22Rv1 (cell line): ENCODE results near the gene RPN2.
A peak's percentile ranks its signal among the peaks of the same experiment; 100 is the strongest.

Source experiments
- H3K27ac ChIP-seq: fragments of 450-650 bp; 2 replicates; pipeline ENCODE4 v1.5.1; 2017
- ZFX ChIP-seq: fragments of 450-650 bp; IDR thresholded peaks from 2 replicates; pipeline ENCODE4 v1.6.1; 2017; ENCODE audit warnings: antibody characterized with exemption, borderline replicate concordance
- TF ChIP-seq, protein P1 (sequence below): fragments of 450-650 bp; IDR thresholded peaks from 2 replicates; pipeline ENCODE4 v1.5.1; 2017; ENCODE audit warnings: mild to moderate bottlenecking

RPN2 gene

DNA sequence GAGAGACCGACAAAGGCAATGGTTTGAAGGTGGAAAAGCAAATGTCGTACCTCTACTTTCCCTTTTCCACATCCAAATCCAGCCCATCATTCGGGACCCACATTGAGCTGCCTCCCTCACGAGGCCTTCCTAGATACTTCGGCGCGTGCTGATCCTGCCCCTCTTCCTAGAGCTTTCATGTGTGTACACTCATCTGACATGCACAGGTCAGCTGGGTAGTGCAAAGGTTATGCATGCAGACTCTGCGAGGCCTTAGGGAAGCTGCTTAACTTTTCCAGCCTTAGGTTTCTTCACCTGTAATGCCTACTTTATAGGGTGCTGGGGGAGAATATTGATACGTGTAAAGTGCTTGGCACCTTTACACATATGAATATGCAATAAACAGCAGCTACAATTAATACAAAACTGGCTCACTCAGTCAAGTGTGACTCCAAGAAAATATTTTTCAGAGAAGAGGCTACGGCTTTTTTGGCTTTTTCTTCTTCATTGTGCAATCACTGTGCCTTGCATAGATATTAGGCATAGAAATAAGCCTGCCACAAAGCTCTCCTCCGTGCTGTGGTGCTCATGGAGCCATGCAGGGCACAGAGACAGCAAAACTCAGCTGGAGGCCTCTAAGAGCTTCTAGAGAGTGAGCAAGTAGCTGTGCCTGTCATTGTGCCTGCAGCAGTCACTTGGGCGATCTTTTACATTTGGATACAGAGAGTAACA lies 106.7 kb downstream of the RPN2 start:
- H3K27ac ChIP-seq: no peak overlapping the region
- TF ChIP-seq, protein P1, sequence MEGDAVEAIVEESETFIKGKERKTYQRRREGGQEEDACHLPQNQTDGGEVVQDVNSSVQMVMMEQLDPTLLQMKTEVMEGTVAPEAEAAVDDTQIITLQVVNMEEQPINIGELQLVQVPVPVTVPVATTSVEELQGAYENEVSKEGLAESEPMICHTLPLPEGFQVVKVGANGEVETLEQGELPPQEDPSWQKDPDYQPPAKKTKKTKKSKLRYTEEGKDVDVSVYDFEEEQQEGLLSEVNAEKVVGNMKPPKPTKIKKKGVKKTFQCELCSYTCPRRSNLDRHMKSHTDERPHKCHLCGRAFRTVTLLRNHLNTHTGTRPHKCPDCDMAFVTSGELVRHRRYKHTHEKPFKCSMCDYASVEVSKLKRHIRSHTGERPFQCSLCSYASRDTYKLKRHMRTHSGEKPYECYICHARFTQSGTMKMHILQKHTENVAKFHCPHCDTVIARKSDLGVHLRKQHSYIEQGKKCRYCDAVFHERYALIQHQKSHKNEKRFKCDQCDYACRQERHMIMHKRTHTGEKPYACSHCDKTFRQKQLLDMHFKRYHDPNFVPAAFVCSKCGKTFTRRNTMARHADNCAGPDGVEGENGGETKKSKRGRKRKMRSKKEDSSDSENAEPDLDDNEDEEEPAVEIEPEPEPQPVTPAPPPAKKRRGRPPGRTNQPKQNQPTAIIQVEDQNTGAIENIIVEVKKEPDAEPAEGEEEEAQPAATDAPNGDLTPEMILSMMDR: no peak
- no peak for TF ChIP-seq ZFX

DNA sequence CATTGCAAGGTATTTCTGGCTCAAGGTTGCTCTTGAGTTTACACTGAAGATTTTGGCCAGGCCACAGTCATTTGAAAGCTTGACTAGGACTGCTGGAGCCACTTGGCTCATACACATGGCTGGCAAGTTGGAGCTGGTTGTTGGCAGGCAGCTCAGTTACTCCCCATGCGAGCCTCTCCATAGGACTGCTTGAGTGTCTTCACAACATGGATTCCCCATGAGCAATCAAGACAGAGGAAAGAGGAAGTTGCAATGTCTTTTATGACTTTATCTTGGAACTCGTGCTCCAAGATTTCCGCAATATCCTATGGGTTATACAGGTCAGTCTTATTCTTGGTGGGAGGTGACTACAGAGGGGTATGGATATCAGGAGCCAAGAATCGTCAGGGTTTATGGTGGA lies 109.0 kb downstream of the RPN2 start:
- TF ChIP-seq, protein P1: no peak
- TF ChIP-seq ZFX: no peak
- no peak overlapping the region for H3K27ac ChIP-seq

DNA sequence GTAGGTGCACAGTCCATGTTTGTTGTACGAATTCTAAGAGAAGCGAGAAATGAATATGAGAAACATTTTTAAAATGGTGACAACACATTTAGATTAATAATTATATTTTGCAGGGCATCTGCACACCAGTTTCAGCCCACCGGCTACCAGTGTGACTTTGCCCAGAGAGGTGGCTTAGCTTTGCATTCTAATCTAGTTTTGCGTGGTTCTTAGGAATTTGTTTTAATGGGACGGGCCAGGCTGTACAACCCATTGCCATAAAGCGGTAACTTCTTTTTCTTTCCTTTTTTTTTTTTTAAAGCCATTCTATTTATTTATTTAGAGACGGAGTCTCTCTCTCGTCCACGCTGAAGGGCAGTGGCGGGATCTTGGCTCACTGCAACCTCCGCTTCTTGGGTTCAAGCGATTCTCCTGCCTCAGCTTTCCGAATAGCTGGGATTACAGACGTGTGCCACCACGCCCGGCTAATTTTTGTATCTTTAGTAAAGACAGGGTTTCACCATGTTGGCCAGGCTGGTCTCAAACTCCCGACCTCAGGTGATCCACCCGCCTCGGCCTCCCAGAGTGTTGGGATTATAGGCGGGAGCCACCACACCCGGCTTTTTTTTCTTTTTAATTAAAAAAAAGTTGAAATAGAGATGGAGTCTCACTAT lies 111.2 kb downstream of the RPN2 start:
- TF ChIP-seq, protein P1: no peak
- no peak for TF ChIP-seq ZFX
- peak overlapping the region; percentile 83 for H3K27ac ChIP-seq
